ENCODE measurements around the gene PMFBP1.

DNA sequence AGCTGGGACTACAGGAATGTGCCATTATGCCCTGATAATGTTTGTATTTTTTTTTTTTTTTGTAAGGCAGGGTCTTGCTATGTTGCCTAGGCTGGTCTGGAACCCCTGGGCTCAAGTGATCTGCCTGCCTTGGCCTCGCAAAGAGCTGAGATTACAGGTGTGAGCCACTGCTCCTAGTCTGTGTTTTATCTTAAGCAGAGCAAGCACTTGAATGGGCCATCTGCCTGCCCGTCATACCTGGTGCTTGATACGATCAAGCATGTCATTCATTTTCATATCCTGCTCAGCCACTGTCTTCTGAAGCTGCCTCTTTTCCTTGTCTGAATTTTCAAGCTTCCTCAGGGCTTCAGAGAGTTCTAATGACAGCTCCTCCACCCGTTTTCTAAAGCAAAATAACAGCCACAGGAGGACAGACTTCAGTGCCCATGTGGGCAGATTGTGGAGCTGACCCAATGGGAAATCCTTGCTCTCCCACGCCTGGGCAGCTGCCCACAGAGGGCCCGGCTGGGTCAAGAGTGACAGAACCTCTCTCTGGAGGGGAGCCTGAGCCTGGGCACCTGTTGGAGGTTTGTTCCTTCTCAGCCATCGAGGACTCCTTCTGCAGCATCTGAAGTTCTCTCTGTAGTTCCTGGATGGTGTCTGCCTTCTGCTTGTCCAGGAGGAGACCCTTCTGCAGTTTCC is 41.8 kb downstream of the PMFBP1 start:
- no peak for TF ChIP-seq POLR2A (IDR thresholded peaks at IDR 0.05)
- TF ChIP-seq, protein P1, sequence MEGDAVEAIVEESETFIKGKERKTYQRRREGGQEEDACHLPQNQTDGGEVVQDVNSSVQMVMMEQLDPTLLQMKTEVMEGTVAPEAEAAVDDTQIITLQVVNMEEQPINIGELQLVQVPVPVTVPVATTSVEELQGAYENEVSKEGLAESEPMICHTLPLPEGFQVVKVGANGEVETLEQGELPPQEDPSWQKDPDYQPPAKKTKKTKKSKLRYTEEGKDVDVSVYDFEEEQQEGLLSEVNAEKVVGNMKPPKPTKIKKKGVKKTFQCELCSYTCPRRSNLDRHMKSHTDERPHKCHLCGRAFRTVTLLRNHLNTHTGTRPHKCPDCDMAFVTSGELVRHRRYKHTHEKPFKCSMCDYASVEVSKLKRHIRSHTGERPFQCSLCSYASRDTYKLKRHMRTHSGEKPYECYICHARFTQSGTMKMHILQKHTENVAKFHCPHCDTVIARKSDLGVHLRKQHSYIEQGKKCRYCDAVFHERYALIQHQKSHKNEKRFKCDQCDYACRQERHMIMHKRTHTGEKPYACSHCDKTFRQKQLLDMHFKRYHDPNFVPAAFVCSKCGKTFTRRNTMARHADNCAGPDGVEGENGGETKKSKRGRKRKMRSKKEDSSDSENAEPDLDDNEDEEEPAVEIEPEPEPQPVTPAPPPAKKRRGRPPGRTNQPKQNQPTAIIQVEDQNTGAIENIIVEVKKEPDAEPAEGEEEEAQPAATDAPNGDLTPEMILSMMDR (IDR thresholded peaks at IDR 0.05), result no peak
